Measurements from ENCODE around the gene POC1B.
A peak's percentile ranks its signal among the peaks of the same experiment; 100 is the strongest.

The POC1B gene

DNA sequence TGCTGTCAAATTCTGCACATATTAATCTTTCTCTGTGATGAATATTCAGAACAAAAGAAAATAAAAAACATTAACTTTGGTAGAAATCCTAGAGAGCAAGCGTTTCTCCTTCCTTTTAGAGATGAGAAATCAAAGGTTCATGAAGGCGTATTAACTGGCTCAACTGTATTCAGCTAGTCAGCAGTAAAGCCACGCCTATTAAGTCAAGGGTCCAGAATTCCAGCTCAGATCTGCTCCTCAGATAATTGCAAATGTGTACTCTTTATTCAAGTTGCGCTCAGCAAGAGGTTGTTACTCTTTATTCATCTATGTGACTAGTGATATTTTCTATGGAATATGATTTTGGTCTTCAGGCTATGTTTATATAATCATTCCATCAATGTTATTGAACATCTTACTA lies 13.1 kb upstream of the POC1B start:
- DNase-seq, result no peak

DNA sequence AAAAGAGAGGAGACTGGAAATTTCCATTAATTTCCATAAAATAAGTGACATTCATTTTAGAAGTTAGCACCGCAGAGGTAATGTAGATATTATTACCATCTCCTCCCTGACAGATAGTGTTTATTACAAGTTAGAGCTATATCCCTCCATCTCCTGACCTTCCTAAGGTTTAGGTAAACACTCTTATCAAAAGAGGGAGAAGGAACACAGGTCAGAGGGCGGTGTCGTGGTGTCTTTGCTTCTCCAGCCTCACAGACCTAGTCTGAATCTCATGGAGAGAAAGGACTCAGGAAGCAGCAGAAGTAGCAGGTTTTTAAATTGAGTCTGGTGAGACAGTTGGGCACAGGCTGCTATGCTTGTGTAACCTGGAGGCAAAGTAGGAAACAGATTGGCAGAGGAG lies 11.5 kb upstream of the POC1B start:
- no peak for DNase-seq

DNA sequence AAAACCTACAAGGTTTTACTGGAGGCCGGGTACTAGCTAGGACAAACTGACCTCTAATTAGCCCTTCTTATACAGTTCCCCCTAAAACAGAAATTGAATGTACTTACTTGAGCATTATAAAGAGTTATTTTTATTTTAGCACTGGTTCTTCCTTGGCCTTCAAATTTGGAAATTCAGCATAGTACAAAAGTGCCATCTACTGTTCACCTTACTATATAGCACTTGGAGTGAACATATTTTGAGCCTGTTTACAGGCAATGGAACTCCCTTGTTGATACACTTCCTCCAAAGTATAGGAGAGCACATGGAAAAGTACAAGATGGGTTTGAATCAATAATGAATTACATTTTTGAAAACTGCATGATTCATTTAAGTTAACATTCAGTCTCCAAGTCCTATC lies 3.9 kb upstream of the POC1B start:
- DNase-seq, result peak; percentile 44

DNA sequence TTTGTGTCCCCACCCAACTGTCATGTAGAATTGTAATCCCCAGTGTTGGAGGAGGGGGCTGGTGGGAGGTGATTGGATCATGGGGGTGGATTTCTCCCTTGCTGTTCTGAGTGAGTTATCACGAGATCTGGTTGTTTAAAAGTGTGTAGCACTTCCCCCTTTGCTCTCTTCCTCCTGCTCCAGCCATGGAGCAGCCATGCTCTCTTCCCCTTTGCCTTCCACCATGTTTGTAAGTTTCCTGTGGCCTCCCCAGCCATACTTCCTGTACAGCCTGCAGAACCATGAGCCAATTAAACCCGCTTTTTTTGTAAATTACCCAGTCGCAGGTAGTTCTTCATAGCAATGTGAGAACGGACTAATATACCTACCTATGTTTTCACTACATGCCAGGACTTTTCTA lies 2.6 kb upstream of the POC1B start:
- DNase-seq, result no peak

- peak; percentile 17 for DNase-seq
Measured at GRCh38 chr12:89525305-89525823, 483 bp downstream of the POC1B start.

- DNase-seq, result peak; percentile 44
Measured at GRCh38 chr12:89524541-89525304, 1.1 kb downstream of the POC1B start, which contains the start of gene GALNT4. GALNT4 (minus strand) TSS chr12:89524796; CDS start chr12:89524549, 247 bp downstream.

- DNase-seq, result no peak
Measured at GRCh38 chr12:89523843-89524540, 1.9 kb downstream of the POC1B start.

DNA sequence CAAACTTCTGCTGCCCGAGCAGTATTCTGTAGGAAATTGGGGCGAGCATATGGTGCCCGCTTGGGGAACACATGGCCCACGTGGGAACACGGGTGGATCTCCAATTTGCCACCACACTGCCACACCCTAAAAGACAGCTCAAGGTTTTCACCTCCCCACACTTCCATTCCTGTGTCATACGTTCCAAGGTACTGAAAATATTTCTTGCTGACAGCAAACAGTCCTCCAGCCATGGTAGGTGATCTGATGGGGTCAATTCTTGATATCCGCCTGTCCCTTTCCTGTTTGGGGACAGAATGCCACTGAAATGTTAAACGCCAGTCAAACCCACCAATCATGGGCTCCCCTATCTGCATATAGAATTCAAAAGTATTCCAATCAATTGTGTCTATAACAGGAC lies 2.5 kb downstream of the POC1B start:
- DNase-seq, result no peak

GRCh38 chr12:89521364-89522223 lies 4.3 kb downstream of the POC1B start:
- DNase-seq, result no peak

GRCh38 chr12:89517720-89518119 lies 8.1 kb downstream of the POC1B start:
- DNase-seq, result no peak

DNA sequence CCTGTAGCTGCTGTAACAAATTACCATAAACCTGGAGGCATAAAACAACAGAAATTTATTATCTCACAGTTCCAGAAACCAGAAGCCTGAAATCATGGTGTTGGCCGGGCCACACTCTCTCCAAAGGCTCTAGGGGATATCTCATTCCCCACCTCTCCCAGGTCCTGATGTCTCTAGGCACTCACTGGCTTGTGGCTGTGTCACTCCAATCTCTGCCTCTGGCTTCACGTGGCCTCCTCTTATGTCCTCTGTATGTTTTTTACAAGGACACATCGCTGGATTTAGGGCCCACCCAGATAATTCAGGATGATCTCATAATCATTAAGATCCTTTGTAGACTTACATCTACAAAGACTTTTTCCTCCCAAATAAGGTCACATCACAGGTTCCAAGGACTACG lies 9.2 kb downstream of the POC1B start:
- no peak for DNase-seq

DNA sequence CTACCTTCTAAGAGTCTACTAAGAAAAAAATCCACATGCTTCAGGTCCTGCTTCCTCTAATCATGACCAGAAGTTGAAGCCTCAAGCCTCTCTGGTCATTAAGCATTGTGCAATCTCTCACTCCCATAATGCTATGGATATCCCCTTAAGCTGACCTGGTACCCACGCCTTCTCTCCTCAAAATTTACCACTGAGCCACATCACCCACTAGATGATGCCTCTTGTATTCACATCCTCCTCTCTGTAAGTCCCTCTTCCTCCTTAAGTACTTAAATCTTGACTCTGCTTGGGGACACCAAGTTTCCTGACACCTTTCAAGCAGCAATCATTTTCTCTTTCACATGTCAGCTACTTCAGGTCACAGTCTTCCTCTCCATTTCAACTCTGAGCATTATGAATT lies 11.1 kb downstream of the POC1B start:
- no peak for DNase-seq

DNA sequence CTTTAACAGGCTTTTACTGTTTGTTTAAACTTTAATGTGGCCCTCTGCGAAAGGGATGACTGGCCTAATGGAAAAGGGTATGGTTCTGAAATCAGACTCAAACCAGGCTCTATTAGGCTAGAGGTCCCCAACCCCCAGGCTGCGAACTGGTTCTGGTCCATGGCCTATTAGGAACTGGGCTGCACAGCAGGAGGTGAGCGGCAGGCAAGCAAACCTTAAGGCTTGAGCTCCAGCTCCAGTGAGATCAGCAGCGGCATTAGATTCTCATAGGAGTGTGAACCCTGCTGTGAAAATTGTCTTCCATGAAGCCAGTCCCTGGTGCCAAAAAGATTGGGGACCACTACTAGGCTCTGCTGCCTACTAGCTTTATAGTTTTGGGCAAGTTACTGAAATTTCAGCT lies 12.3 kb downstream of the POC1B start:
- DNase-seq, result no peak

- DNase-seq, result peak; percentile 80
Measured at GRCh38 chr12:89507015-89507824, 18.6 kb downstream of the POC1B start.

DNA sequence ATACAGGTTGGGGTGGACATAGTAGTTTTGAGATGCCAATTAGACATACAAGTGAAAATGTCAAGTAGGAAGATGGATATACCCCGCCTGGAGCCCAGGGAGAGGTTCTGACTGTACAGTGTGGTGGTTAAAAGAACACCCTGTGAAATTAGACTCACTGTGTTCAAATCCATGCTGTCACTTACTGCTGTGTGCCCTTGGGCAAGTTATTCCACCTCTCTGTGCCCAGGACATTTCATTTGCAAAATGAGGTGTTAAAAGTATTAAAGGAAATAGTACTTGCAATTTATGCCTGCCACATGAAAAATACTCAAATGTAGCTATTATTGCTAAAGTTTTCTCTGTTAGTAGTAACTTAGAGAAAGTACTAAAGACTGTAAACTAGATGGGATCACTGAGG lies 19.8 kb downstream of the POC1B start:
- no peak for DNase-seq

- DNase-seq, result no peak
Measured at GRCh38 chr12:89504560-89505346, 21.1 kb downstream of the POC1B start.

DNA sequence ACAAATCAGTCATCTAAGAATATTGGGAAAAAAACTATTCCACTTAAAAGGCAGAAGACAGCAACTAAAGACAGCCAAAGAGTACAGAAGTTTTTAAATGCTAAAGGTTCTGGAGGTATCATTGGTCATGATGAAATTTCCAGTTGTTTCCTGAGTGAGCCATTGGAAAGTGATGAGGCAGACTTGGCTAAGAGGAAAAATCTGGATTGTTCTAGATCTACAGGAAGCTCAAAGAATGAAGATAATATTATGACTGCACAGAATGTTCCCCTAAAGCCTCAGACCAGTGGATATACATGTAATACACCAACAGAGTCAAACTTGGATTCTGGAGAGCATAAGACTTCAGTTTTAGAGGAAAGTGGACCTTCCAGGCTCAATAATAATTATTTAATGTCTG lies 24.1 kb downstream of the POC1B start:
- no peak for DNase-seq

GRCh38 chr12:89499857-89500256 lies 26.0 kb downstream of the POC1B start:
- DNase-seq, result no peak

DNA sequence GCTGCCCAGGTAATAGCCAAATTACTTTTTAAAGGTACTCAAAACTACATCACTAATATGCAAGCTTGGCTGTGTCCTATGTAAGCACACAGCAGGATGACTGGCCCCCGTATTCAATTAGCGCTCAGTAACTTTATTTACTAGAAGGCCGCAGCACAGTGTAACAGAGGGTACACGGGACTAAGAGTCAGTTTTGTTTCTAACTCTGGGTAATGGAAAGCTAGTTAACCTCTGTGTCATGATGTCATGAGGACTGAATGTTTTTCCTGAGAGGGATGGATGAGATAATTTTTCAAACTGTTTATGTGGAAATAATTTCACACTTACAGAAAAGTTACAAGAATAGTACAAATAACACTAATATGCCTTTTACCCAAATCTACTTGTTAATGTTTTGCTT lies 28.4 kb downstream of the POC1B start:
- peak; percentile 24 for DNase-seq

DNA sequence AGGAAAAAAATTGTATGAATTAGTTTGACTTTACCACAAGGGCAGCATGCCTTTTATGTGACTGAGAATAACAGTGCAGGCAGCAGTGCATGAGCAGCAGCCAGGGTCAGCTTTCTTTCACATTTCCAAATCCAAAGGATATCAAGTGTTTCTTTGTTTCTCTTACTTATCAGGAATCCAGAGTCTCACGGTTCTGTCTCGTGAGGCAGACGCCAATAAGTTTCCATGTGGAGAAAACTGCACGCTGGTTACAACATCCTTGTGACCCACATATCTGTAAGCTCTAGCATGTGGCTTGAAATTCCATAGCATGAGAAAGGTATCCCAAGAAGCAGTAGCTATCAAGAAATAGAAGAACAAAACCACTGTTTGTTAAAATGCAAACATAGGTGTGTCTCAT lies 28.8 kb downstream of the POC1B start:
- no peak for DNase-seq

GRCh38 chr12:89494411-89495231 lies 31.2 kb downstream of the POC1B start:
- DNase-seq, result no peak

Data from NCI-H748 treated with DMSO at 0.1 percent for 48 hours (cell line).